HG03520 (cell line): Measurements from ENCODE around the gene STXBP5L.
"Not testable (repeated sequence)": the region's sequence is repeated elsewhere in the genome, so short reads cannot be mapped to it uniquely, and the experiment has no call there.

ENCODE experiments used
- ATAC-seq: cut with Tn5 transposase; IDR thresholded peaks from one replicate; pipeline ENCODE4 v1.9.1; 2021; ENCODE audit warnings: mild to moderate bottlenecking, moderate library complexity; ENCODE audit not compliant: unreplicated experiment

Gene STXBP5L

GRCh38 chr3:120988994-120989393 lies 81.0 kb downstream of the STXBP5L start:
- no peak for ATAC-seq

GRCh38 chr3:121018917-121019321 lies 110.9 kb downstream of the STXBP5L start:
- ATAC-seq = no peak

GRCh38 chr3:121063628-121064027 lies 155.6 kb downstream of the STXBP5L start:
- ATAC-seq = no peak

GRCh38 chr3:121064121-121064520 lies 156.1 kb downstream of the STXBP5L start:
- ATAC-seq = no peak

GRCh38 chr3:121072133-121072532 lies 164.1 kb downstream of the STXBP5L start:
- ATAC-seq = no peak

- no peak for ATAC-seq
Observed at GRCh38 chr3:121073011-121073410, 165.0 kb downstream of the STXBP5L start.

- no peak for ATAC-seq
Observed at GRCh38 chr3:121075191-121075590, 167.2 kb downstream of the STXBP5L start.

GRCh38 chr3:121078378-121079101 lies 170.5 kb downstream of the STXBP5L start:
- ATAC-seq = not testable (repeated sequence)

GRCh38 chr3:121096953-121097352 lies 188.9 kb downstream of the STXBP5L start:
- no peak for ATAC-seq

- ATAC-seq = not testable (repeated sequence)
Observed at GRCh38 chr3:121111086-121111485, 203.1 kb downstream of the STXBP5L start.

- no peak for ATAC-seq
Observed at GRCh38 chr3:121111914-121112612, 204.1 kb downstream of the STXBP5L start.

GRCh38 chr3:121126033-121126706 lies 218.2 kb downstream of the STXBP5L start:
- ATAC-seq = no peak

GRCh38 chr3:121126707-121127035 lies 218.7 kb downstream of the STXBP5L start:
- ATAC-seq = no peak

- ATAC-seq = no peak
Observed at GRCh38 chr3:121152573-121152972, 244.6 kb downstream of the STXBP5L start.

- no peak for ATAC-seq
Observed at GRCh38 chr3:121153851-121154250, 245.8 kb downstream of the STXBP5L start.

GRCh38 chr3:121155028-121155427 lies 247.0 kb downstream of the STXBP5L start:
- no peak for ATAC-seq

- ATAC-seq = no peak
Observed at GRCh38 chr3:121165397-121165837, 257.4 kb downstream of the STXBP5L start.

- ATAC-seq = no peak
Observed at GRCh38 chr3:121167374-121168139, 259.6 kb downstream of the STXBP5L start.

GRCh38 chr3:121175083-121175482 lies 267.1 kb downstream of the STXBP5L start:
- ATAC-seq = no peak

GRCh38 chr3:121190626-121191025 lies 282.6 kb downstream of the STXBP5L start:
- not testable (repeated sequence) for ATAC-seq

GRCh38 chr3:121202573-121202972 lies 294.6 kb downstream of the STXBP5L start:
- ATAC-seq = no peak
